GM13976 (cell line): Measurements from ENCODE around the gene PDHX.

Experiments used
- DNase-seq: peaks from one replicate; pipeline ENCODE4 v3.0.0; 2012; ENCODE audit warnings: low spot score
- CTCF ChIP-seq: IDR thresholded peaks from 2 replicates; pipeline ENCODE4 v1.5.1; 2012; ENCODE audit warnings: borderline replicate concordance, mild to moderate bottlenecking; ENCODE audit not compliant: insufficient read depth; ENCODE audit errors: extremely low read depth, missing control alignments, control extremely low read depth
- in situ Hi-C: fragments of 300-500 bp; cut with MboI; formaldehyde crosslinking; loops from one replicate; pipeline ENCODE4 v1.12.0; 2022; ENCODE audit warnings: low sequenced_read_pairs, mixed read lengths, inconsistent platforms; ENCODE audit not compliant: unreplicated experiment

PDHX gene

GRCh38 chr11:34962034-34962433 is 45.6 kb downstream of the PDHX start:
- no peak for TF ChIP-seq CTCF
- in situ Hi-C loops, result no loop called here

GRCh38 chr11:34963351-34963750 is 46.9 kb downstream of the PDHX start:
- in situ Hi-C loops, result no loop called here
- DNase-seq, result no peak
- TF ChIP-seq CTCF, result no peak

More at GRCh38 chr11:34962034-34962433, 45.6 kb downstream of the PDHX start:
- DNase-seq, result no peak

GRCh38 chr11:34964610-34965331 is 48.4 kb downstream of the PDHX start:
- no peak for TF ChIP-seq CTCF
- in situ Hi-C loops, result no loop called here
- DNase-seq, result no peak

GRCh38 chr11:34968862-34969261 is 52.4 kb downstream of the PDHX start:
- in situ Hi-C loops, result no loop called here
- TF ChIP-seq CTCF, result no peak

GRCh38 chr11:34970033-34970432 is 53.6 kb downstream of the PDHX start:
- DNase-seq, result no peak
- no peak for TF ChIP-seq CTCF
- in situ Hi-C loops, result no loop called here

More at GRCh38 chr11:34968862-34969261, 52.4 kb downstream of the PDHX start:
- no peak for DNase-seq

- no peak for DNase-seq
- no peak for TF ChIP-seq CTCF
- in situ Hi-C loops, result no loop called here
These were observed 54.1 kb downstream of the PDHX start for GRCh38 chr11:34970480-34970879.
